Forelimb muscle (tissue), 1 donor: ENCODE results near the gene RHEX. TPM values are rescaled to one million over a fixed set of nuclear protein-coding genes. Genes with fewer than 3 reads are reported as not detected.
"Not testable (repeated sequence)": the region's sequence is repeated elsewhere in the genome, so short reads cannot be mapped to it uniquely, and the experiment has no call there.

Source experiments
- DNase-seq: peaks from one replicate; pipeline ENCODE4 v3.0.0-alpha.2; 2013; ENCODE audit warnings: low read depth
- polyA plus RNA-seq: library from polyadenylated mRNA; unstranded; fragments of 120-200 nt; gene quantifications from one replicate; pipeline ENCODE4 v1.2.1, GENCODE V29; 2013; ENCODE audit not compliant: insufficient read length

Gene RHEX, protein sequence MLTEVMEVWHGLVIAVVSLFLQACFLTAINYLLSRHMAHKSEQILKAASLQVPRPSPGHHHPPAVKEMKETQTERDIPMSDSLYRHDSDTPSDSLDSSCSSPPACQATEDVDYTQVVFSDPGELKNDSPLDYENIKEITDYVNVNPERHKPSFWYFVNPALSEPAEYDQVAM
- 0.53 TPM for polyA plus RNA-seq

DNA sequence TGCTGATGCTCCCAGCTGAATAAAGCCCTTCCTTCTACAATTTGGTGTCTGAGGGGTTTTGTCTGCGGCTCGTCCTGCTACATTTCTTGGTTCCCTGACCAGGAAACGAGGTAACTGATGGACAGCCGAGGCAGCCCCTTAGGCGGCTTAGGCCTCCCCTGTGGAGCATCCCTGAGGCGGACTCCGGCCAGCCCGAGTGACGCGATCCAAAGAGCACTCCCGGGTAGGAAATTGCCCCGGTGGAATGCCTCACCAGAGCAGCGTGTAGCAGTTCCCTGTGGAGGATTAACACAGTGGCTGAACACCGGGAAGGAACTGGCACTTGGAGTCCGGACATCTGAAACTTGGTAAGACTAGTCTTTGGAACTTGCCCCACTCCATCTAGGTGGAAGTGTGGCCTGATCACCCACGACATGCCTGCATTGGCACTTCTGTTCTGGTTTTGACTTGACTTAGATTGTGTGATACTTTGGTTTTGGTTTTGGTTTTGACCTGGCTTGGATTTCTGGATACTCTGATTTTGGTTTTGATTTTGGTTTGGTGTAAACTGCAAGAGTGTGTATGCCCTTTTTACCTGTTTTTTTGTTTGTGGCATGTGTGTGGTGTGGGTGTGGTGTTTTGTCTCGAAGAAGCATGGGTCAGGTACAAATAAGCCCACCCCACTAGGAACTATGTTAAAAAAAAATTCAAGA is at the start of gene RHEX:
Gene RHEX (plus strand): TSS at position 255 of the 692 bp plus-strand sequence. CDS start 44,656 bp downstream, outside the sequence.
- not testable (repeated sequence) for DNase-seq

DNA sequence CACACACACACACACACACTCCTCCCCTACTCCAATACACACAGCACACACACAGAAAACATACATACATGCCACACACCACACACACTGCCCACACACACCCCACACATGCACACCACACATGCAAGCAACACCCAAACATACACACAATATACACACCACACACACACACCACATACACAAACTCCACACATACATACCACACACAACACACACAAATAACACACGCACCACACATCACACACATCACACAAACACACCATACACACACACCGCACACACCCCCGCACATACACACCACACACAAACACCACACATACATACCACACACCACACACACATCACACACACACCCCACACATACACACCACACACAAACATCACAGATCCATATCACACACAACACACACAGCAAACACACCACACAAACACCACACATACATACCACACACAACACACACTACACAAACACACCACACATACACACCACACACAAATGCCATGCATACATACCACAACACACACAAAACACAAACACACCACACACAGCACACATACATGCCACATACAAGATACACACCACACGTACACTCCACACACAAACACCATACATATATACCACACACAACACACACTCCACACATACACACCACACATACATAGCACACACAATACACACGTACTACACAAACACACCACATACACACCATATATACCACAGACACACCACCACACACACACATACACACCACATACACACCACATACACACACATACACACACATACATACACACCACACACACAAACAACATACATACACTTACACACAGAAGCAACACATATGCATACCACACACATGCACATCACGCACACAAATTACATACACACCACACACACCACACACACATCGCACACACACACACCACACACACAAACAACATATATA is 48.8 kb upstream of the RHEX start:
- DNase-seq, result no peak

DNA sequence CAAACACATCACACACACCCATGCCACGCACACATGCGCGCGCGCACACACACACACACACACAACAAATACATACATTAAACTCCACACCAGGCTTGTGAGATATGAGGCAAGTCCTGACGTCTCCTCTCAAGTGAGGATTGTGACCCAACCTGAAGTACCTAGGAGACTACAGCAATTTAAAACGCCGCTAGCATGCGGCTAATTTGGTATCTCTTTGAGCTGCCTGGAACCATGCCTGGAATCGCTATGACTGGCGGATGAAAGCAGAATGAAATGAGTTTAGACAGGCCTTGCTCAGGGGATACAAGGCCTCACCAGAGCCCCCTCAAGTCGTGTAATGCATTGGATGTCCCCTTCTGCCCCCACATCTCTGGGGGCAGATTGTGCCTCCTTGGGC is 48.1 kb upstream of the RHEX start:
- no peak for DNase-seq

DNA sequence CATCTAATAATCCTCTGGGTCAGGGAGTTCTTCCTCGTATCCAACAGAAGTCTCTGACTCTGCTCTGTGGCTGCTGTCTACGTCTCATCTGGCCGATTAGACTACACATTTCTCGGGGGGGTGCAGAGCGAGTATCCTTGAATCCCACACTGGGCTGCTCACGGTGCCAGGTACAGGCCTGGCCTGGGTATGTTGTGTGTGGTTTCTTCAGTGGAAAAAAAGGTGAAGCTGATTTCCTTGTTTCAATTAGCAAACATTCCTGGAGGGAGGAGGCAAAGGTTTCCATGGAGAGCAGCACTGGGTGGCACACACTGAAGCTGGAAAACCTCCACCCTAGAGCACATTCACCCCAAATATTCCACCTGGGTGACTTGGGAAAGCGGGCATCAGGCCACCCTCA is 47.7 kb upstream of the RHEX start:
- no peak for DNase-seq

DNA sequence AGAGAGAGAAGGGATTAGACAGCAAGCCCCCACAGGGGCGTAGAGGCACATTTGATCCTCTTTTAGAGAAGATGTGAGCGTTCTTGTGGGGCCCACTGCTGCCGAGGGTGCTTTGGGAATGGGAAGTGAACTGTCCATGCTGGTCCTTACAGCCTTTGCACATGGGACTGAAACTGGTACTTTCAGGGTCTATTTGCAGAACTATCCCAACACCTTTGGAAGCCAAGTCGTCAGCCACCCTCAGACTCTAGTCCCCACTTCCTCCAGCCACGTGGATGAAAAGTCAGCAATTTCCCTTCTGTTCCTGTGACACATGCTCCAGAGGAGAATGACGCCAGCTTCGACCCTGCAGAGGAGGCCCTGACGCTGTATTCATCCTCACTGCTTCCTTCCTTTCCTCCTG is 47.2 kb upstream of the RHEX start:
- no peak for DNase-seq

DNA sequence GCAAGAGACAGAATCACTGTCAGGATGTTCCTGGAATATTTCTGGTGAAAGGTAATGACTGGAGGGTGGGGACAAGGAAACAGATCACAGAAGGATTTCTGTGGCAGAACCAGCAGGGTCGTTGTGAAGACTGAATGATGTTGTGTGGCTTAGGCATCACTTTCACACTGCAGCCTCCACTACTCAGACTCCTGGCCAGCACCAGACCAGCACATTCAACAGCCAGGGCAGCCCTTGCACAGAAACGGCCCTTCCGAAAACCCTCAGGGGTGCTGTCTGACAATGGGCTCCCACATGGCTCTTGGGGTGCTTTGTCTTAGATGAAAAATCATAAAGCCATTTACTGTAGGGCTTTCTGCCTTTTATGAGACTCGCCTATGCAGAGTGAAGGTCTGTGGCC is 46.0 kb upstream of the RHEX start:
- DNase-seq, result no peak

DNA sequence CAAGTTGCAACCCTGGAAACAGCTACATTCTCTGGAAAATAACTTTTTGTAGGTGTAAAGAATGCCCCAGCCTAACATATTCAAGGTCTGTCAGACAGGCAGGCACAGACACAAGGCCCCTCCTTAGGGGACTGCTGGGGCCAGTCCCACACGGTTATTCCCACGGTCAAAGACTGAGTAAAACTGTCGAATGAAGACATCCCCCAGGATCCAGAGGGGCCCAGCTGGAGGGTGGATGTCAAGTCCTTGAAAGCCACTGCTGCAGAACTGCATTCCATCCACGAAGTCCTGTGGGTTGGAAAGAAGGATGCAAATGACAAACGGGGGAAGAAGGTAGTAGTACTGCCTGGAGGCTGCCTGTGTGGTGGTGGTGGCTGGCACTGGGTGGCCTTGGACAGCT is 42.9 kb upstream of the RHEX start:
- no peak for DNase-seq

DNA sequence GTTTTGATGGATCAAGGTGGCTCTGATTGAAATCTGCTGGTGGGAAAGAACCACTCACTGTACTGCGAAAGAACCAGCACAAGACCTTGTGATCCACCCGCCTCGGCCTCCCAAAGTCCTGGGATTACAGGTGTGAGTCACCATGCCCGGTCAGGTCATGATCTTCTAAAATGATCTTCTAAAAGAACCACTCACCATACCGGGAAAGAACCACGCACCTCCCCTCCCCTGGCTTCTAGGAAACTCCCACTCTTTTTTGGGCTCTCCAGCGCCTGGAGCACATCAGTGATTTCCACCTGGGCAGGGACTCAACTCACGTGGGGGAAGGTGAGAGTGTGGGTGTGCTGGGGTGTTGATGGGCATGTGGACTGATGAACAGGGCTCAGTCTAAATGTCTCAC is 41.9 kb upstream of the RHEX start:
- no peak for DNase-seq

DNA sequence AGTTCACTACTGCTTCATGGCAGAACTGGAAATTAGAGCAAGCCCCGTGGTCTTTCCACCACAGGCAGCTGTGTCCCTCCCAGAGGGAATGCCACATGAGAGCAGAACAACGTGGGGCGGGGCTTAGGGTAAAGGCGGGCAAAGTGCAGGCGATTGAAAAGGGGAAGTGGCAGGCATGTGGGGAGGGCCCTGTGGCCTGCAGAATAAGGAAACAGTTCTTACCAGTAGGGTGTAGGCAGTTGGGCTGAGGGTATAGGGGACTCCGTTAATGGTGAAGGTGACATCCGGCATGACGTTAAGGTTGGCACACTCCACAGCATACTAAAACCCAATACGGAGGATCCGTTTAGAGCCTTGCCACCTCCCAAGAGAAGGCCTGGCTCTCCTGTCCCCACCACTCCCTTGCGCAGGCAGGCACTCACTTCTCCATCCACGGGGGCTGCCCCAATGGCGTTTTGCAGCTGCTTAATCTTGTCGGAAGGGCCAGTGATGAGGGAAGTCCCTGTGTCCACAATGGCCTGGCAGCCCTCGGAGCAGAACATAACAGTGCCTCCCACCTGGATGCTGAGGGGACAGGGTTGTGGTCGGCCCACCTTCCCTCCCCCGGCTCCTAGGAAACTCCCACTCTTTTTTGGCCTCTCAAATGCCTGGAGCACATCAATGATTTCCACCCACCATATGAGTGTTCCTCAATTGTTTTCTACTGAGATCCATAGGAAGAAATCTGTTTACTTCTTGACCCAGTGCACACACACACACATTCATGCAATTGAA is 40.7 kb upstream of the RHEX start:
- no peak for DNase-seq

DNA sequence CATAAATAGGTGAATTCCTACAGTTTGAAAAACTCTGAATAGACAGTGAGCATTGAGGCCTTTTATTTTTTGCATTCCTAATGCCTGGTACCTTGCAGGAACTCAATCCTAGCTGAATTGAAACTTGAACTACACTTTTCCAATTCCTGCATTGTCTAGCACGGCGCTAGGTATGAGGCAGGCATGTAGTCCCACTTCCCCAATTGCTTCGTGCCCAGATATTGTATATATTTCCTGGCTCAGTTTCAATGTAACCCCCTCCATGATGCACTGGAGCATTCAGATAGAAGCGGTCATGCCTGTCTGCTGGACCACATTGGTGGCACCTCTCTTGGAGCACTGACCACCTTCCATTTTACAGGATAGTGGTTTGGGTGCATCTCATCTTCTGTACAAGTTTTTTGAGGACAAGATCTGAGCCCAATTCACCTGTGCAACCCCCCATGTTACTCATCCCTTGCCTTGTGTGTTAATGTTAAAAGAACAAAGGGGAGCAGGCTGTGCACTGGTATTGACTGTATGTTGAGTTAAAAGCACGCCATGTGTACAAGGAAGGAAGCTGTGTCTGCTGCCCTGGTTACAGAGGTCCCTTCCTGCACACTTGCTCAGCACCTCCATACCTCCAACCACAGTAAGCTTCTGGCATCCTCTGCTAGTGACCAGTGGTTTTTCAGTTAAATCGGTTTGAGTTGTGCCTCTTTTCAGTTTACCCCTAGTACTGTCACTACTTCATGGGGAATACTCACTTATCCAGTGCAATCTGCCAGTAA is 39.8 kb upstream of the RHEX start:
- DNase-seq, result no peak

DNA sequence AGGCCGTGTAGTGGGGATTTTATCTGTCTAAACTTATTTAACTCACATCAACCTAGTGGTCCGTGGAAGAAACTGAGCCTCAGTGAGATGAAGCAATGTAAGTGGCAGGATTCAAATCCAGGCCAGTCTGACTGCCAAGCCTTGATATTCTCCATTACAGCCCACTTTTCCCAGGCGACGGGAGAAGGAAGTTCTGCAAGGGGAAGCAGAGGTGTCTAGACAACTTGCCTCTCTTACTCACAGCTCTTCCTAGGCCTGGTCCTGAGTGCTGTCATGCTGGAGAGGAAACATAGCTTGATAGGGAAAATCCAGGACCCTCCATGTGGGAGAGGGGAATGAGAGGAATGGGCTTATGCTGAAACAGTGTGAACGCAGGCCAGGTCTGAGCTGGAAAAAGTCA is 38.4 kb upstream of the RHEX start:
- no peak for DNase-seq

DNA sequence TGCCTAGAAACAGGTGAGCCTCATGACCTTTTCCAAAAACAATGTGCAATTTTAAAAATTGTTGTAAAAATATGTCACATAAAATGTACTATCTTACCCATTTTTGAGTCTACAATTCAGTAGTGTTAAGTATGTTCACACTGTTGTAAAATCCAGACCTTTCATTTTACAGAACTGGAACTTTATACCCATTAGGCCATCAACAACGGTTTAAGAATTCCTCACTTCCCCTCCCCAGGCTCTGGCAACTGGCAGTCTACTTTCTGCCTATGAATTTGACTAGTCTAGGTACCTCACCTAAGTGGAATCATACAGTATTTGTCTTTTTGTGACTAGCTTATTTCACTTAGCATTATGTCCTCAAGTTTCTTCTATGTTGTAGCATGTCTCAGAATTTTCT is 37.9 kb upstream of the RHEX start:
- DNase-seq, result no peak

DNA sequence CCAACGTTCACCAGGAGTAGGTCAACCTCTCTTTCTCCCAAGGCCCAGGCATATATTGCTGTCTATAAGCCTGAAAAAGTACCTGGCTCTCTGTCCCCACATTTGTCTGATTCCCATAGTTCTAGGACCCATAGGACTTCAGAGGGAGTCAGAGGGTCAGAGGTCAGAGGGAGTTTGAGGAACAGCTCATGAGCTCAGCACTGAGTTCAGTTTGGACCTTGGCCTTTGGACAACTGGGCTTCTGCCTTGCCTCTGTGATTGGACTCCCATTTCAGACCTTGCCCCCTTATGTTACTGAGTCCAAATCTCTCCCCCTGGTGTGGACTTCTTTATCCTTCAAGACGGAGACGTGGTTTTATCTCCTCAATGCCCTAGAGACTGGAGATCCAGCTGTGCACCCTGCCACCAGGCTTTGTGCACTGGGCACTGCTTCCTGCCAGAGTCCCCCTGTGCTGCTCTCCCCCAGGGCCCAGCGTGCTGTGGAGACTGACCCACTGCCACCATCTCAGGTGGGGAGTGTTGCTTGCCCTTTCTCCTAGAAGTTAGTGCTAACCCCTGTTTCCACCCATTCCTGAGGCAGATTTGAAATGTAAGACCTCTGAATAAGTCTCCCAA is 32.5 kb upstream of the RHEX start:
- DNase-seq, result no peak

DNA sequence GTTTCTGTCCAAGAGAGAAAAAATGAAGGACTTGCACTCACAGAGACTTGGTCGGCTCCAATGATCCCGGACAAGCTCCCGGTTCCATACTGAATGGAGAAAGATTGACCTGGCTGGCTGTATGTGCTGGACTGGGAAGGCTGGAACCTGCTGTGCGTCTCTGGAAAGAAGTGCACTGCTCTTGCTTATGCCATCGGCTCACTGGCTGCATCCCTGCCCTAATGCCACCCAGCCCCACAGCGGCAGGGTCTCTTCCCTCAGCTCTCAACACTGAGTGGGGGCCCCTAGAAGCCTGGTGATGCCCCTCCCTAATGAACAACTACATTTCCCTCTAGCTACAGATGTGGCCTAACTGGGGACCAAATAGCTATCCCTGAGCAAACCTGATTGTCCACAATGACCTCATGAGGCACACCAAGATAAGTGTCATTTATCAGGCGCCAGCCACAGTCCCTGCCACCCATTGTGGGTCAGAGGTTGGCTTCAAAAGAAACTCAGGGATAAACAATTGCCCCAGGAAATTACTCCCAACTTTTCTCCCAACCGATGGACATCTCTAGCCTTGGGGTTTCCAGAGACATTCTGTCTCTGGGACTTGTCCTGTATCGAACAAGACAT is 31.9 kb upstream of the RHEX start:
- DNase-seq, result no peak

DNA sequence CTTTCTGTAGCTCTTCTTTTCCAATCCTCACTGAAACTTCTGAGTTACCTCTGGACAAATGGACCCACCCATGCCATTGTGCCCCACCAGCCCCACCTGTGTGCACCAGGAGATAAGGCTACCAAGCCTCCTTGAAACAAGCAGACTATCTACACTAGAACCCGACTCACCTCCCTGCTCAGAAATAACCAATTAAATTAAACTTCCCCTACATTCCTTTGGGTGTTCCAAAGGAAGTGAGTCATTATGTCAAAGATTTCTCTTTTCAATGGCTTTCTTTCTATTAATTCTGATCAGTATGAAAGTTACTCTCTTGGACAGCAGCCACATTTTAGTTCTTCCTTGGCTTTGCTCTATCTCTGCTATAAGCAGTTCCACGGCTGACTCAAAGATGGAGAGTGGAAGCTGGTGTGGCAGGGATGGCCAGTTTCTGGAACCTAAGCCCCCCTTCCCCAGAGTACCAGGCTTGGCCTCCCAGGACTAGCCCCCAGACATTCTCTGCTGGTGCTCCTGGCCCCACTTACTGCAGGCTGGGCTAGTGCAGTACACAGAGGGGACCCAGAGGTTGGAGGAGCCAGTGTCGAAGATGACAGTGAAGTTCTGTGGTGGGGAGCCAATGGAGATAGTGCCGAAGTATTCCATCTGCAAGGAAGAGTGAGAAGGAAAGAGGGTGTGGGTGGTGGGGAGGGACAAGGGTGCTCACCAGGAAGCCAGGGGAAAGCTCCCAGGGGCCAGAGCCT is 31.2 kb upstream of the RHEX start:
- DNase-seq, result no peak

DNA sequence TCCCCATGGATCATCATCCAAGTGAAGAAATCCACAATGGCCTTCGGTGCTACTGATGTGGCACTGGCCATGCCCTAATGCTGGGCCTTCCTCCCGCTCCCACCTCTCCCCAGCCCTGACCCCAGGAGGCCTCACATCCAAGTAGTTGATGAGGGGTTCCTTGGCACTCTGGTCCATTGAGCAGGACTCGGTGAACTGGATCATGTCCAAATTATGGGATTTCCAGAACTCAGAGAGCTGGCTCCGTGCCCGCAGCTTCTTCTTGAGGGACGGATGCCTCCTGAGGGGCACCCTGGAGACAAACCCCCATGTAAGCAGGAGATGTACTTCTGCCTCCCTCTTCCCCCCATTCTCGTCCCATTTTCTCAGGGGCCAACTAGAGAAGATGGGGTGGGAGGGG is 30.2 kb upstream of the RHEX start:
- DNase-seq, result no peak

DNA sequence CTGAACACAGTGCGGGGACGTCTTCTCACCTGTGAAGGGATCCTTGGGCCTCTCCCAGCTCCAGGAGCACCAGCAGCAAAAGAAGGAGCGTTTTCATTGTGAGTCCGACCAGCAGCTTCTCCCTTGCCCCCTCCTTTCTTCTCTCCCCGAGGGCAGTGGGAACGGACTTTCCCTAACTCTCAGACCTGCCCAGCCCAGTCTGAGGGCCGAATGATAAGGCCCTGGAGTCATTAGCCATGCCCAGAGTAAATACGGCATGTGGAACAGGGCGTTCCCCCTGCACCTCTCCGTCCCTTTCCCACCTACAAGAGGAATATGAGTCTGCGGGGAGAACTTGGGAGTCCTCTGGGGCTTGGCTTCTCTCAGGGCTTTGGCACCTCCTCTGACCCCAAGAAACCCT is 29.3 kb upstream of the RHEX start, which contains the start of gene CTSE:
Gene CTSE (minus strand): TSS at position 201 of the 400 bp plus-strand sequence. CDS start 104 bp downstream, at position 97.
- DNase-seq, result no peak

DNA sequence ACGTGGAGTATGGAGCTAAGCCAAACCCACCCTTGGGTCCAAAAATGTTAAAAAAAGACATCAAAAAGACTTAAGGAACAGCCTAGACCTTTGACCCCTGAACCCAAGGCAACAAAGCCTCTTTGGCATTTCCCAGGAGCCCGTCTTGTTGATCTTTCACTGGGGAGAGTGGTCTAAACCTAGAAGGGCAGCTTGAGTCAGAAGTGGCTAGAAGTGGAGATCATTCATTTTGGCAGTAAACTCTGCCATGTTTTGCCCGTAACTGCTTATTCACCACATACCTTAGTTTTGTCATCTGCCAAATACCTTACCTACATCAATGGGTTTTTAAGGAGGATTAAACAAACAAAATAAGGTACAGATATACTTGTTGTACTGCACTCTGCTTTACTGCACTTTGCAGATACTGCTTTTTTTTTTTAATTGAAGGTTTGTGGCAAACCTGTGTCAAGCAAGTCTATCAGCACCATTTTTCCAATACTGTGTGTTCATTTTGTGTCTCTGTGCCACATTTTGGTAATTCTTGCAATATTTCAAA is 27.6 kb upstream of the RHEX start:
- DNase-seq, result no peak

DNA sequence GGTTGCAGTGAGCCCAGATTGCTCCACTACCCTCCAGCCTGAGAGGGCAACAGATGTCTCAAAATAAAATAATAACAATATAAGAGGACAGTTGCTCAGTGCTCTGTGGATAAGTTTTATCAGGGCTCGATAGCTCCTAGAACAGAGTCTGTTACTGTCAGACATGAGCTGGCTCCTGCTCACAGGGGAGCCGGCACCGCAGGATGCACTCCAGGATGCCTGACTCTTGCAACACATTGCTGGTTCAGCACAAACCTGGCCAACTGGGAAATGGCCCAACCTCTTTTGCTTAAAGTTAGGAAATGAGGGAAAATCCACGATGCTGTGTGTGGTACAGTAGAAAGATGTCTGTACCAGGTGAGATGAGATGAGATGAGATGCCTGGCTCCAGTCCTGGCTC is 23.5 kb upstream of the RHEX start:
- DNase-seq, result no peak
